Measurements from ENCODE around the gene PPP4R3A.
A peak's percentile ranks its signal among the peaks of the same experiment; 100 is the strongest.
"Not testable (repeated sequence)": the region's sequence is repeated elsewhere in the genome, so short reads cannot be mapped to it uniquely, and the experiment has no call there.

PPP4R3A gene

GRCh38 chr14:91509083-91509877 is 830 bp downstream of the PPP4R3A start:
- in situ Hi-C loops (cut with HindIII; ENCODE audit: low pct_ligation_motif_present, low pct_unique_long_range_greater_than_20kb, low sequenced_read_pairs), result no loop called here
- DNase-seq, result peak; percentile 27

GRCh38 chr14:91508105-91508504 is 2.0 kb downstream of the PPP4R3A start:
- in situ Hi-C loops (cut with HindIII; ENCODE audit: low pct_ligation_motif_present, low pct_unique_long_range_greater_than_20kb, low sequenced_read_pairs), result no loop called here
- DNase-seq, result no peak

GRCh38 chr14:91506226-91506625 is 3.9 kb downstream of the PPP4R3A start:
- in situ Hi-C loops (cut with HindIII; ENCODE audit: low pct_ligation_motif_present, low pct_unique_long_range_greater_than_20kb, low sequenced_read_pairs), result no loop called here
- no peak for DNase-seq

GRCh38 chr14:91503000-91503504 is 7.1 kb downstream of the PPP4R3A start:
- in situ Hi-C loops (cut with HindIII; ENCODE audit: low pct_ligation_motif_present, low pct_unique_long_range_greater_than_20kb, low sequenced_read_pairs), result no loop called here
- no peak for DNase-seq

DNA sequence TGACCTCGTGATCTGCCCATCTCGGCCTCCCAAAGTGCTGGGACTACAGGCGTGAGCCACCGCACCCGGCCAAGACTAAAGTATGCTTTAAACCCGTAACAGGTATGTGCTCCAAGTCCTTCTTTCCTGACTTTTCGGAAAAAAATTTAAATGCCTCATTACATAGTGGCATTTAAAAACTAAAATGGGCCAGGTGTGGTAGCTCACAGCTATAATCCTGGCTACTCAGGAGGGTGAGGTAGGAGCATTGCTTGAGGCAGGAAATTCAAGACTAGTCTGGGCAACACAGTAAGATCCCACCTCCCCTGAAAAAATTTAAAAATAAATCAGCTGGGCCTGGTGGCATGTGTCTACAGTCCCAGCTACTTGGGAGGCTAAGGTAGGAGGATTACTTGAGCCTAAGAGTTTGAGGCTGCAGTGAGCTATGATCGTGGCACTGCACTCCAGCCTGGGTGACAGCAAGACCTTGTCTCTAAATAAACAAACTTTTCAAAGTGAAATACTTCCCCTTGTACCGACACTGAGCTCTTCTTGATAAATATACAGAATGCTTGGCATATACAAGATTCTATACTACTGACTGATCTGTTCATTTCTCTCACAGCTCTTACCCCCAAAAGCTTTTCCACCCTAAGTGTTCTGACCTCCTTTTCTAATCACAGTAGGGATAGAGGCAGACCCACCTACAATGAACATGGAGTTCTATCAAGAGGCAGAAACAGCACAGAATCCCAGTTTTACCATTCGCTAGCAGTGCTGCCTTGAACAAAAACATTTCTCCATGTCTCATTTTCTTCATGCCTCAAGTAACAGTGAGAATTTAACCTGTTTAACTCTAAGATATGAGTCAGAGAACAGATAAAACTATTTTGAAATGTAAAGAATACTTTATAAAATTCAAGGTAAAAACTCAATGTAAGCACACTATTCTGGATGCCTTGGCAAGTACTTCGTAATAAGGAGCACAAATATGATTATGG is 7.9 kb downstream of the PPP4R3A start:
- DNase-seq, result no peak
- in situ Hi-C loops (cut with HindIII; ENCODE audit: low pct_ligation_motif_present, low pct_unique_long_range_greater_than_20kb, low sequenced_read_pairs), result no loop called here

- in situ Hi-C loops (cut with HindIII; ENCODE audit: low pct_ligation_motif_present, low pct_unique_long_range_greater_than_20kb, low sequenced_read_pairs), result no loop called here
- DNase-seq, result no peak
Measured at GRCh38 chr14:91501348-91501747, 8.8 kb downstream of the PPP4R3A start.

DNA sequence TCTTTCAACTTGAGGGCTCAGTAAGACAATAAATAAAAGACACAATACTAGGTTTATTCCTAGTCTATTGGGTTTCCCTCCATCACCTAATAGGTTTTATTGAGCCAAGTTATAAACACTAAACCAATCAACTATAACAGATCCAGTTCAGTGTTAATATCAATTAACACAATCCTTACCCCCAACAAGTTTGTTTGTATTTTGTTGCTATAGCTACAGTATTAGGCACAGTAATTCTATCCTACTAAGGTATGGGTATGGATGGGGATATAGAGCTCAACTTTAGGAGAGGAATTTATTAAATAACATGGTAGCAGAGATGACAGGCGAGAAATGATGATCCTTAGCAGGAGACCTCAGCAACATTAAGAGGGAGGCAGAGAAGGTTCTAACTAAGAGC is 13.3 kb downstream of the PPP4R3A start:
- in situ Hi-C loops (cut with HindIII; ENCODE audit: low pct_ligation_motif_present, low pct_unique_long_range_greater_than_20kb, low sequenced_read_pairs), result no loop called here
- no peak for DNase-seq

GRCh38 chr14:91494392-91495065 is 15.6 kb downstream of the PPP4R3A start:
- DNase-seq; in situ Hi-C loops (cut with HindIII; ENCODE audit: low pct_ligation_motif_present, low pct_unique_long_range_greater_than_20kb, low sequenced_read_pairs): not testable (repeated sequence)

- in situ Hi-C loops (cut with HindIII; ENCODE audit: low pct_ligation_motif_present, low pct_unique_long_range_greater_than_20kb, low sequenced_read_pairs), result no loop called here
- no peak for DNase-seq
Measured at GRCh38 chr14:91493169-91493568, 16.9 kb downstream of the PPP4R3A start.

GRCh38 chr14:91484744-91485143 is 25.4 kb downstream of the PPP4R3A start:
- in situ Hi-C loops (cut with HindIII; ENCODE audit: low pct_ligation_motif_present, low pct_unique_long_range_greater_than_20kb, low sequenced_read_pairs), result no loop called here
- no peak for DNase-seq

GRCh38 chr14:91484186-91484585 is 25.9 kb downstream of the PPP4R3A start:
- in situ Hi-C loops (cut with HindIII; ENCODE audit: low pct_ligation_motif_present, low pct_unique_long_range_greater_than_20kb, low sequenced_read_pairs), result no loop called here
- no peak for DNase-seq

GRCh38 chr14:91482263-91483013 is 27.7 kb downstream of the PPP4R3A start:
- DNase-seq, result no peak
- in situ Hi-C loops (cut with HindIII; ENCODE audit: low pct_ligation_motif_present, low pct_unique_long_range_greater_than_20kb, low sequenced_read_pairs), result no loop called here

DNA sequence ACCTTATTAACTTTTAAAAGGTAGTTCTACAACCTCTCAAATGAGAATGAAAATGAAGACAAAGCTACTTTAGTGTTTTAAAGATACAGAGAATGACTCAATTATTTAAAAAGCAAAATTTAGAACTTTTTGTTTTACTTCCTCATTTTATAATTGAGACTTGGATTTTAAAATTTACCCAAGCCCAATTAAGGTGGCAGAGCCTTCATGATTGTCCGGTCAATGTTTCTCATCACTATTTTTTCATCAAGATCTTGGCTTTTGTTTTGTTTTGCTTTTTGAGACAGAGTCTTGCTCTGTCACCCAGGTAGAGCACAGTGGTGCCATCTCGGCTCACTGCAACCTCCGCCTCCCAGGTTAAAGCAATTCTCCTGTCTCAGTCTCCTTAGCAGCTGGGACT is 32.7 kb downstream of the PPP4R3A start:
- no peak for DNase-seq
- in situ Hi-C loops (cut with HindIII; ENCODE audit: low pct_ligation_motif_present, low pct_unique_long_range_greater_than_20kb, low sequenced_read_pairs), result no loop called here

GRCh38 chr14:91473046-91473445 is 37.1 kb downstream of the PPP4R3A start:
- in situ Hi-C loops (cut with HindIII; ENCODE audit: low pct_ligation_motif_present, low pct_unique_long_range_greater_than_20kb, low sequenced_read_pairs), result no loop called here
- DNase-seq, result no peak

DNA sequence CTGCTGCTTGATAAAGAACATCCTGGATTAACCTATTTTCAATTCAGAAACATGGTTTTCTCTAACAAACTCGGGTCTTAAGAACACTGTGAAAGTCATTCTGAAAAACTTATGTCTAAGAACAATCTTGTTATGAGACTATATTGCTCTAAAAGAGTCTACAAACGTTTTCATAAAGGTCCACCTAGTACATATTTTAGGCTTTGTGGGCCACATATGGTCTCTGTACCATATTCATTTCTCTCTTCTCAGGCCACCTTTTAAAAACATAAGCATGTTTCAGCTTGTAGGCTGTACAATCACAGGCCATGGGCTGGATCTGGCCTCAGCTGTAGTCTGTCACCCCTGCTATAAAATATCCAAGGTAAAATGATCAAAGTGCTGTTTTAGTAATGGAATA is 39.9 kb downstream of the PPP4R3A start:
- in situ Hi-C loops (cut with HindIII; ENCODE audit: low pct_ligation_motif_present, low pct_unique_long_range_greater_than_20kb, low sequenced_read_pairs), result no loop called here
- no peak for DNase-seq

- in situ Hi-C loops (cut with HindIII; ENCODE audit: low pct_ligation_motif_present, low pct_unique_long_range_greater_than_20kb, low sequenced_read_pairs), result no loop called here
- DNase-seq, result no peak
Measured at GRCh38 chr14:91466192-91466591, 43.9 kb downstream of the PPP4R3A start.

GRCh38 chr14:91464615-91465205 is 45.4 kb downstream of the PPP4R3A start:
- no peak for DNase-seq

DNA sequence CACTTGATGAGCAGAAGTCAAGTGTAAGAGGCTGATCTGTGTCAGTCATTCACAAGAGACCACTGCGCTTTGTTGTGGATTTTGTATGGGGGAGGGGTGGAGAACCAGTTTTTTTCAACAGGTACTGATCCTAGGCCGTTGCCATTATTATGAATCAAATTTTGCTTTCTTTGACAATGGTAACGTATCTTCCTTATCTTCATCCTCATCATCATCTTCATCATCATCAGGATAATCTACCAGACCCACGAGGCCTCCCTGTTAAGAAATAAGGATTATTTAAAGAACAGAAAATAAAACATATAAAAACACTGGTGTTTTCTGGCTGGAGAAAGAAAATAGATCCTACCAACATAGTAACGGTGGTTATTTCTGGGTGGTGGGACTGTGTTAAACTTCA is 51.5 kb downstream of the PPP4R3A start:
- DNase-seq, result no peak
- in situ Hi-C loops (cut with HindIII; ENCODE audit: low pct_ligation_motif_present, low pct_unique_long_range_greater_than_20kb, low sequenced_read_pairs), result no loop called here

More at GRCh38 chr14:91464615-91465205, 45.4 kb downstream of the PPP4R3A start:
- in situ Hi-C loops (cut with HindIII; ENCODE audit: low pct_ligation_motif_present, low pct_unique_long_range_greater_than_20kb, low sequenced_read_pairs), result no loop called here

All from ACHN (cell line).